Measurements from ENCODE around the gene ASAP2.

DNA sequence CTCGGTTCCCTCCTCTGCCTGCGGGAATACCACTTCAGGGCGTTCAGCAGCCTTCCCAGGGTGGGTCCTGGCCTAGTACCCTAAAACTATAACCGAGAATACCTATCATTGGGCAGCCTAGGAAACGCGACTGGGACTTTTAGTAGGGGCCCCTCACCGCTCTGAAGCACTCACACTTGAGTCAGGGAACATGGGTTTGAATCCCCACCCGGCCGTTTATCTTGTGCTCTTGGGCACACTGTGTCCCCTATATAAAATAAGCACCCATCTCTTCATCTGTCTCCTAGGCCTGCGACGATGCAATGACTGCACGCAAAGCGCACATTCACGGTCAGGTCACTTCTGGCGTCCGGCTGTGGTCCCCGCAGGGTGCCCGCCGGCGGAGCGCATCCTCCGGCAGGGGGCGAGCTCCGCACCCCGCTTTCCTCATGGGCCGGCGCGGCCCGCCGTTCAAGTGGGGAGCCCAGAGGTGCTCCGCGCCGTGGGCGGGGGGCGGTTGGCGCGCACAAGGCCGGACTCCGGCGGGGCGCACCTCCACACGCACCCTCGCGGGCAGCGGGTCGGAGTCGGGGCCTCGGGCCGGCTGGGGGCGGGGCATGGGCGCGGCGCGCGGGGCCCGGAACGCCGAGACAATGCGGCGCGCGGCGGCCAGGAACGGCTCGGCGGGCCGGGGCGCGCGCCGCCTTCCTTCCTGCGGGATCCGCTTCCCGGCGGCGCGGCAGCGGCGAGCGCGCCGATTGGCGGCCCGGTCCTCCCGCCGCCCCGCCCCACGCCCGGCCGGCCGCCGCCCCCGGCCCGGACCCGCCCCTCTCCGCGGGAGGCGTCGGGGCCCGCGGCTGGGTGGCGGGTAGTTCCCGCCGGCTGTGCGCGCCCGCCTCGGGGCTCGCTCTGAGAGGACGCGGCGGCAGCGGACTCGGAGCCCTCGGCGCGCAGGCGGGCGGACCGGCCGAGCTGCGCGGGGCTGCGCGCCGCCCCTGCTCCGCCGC, at the start of gene ASAP2:
- TF ChIP-seq POLR2A (IDR thresholded peaks at IDR 0.05; ENCODE audit: low read depth, low read length) (no peak), PAX5 (IDR thresholded peaks at IDR 0.05; ENCODE audit: insufficient read depth, low read length, severe bottlenecking) (no peak), TAF1 (IDR thresholded peaks at IDR 0.05; ENCODE audit: low read depth, low read length) (no peak), POLR2AphosphoS5 (IDR thresholded peaks at IDR 0.05; ENCODE audit: low read depth, low read length) (no peak), SPI1 (IDR thresholded peaks at IDR 0.05; ENCODE audit: low read depth, low read length) (no peak)
